Thyroid gland (tissue), 4 donors: ENCODE data around the gene SYNGAP1.

Experiments
- CTCF ChIP-seq, 6 experiments: fragments of 200-600 bp in 3 of 6; fragments of 450-650 bp in 3 of 6; sonication (generic) in 3 of 6; IDR thresholded peaks; one replicate each; pipeline ENCODE4 v1.5.1; 2016 to 2019; ENCODE audit warnings: antibody characterized with exemption in 6 of 6, mild to moderate bottlenecking in 2 of 6, inconsistent platforms in 1 of 6, moderate library complexity in 1 of 6
- POLR2A ChIP-seq, 2 donors: fragments of 450-650 bp; IDR thresholded peaks; one replicate each; pipeline ENCODE4 v1.6.1; 2017; ENCODE audit warnings: antibody characterized with exemption in 2 of 2, mild to moderate bottlenecking in 2 of 2, moderate library complexity in 1 of 2

- no peak for TF ChIP-seq CTCF (IDR thresholded peaks at IDR 0.05)
- TF ChIP-seq POLR2A (IDR thresholded peaks at IDR 0.05): no peak
Measured at GRCh38 chr6:33443025-33443424, 23.2 kb downstream of the SYNGAP1 start.
